ENCODE measurements around the gene FBXW12. TPM values are rescaled to one million over a fixed set of nuclear protein-coding genes. Genes with fewer than 3 reads are reported as not detected.
A peak's percentile ranks its signal among the peaks of the same experiment; 100 is the strongest.

FBXW12 gene
- total RNA-seq, 1 donor from 2014 or later: 0.38 TPM

DNA sequence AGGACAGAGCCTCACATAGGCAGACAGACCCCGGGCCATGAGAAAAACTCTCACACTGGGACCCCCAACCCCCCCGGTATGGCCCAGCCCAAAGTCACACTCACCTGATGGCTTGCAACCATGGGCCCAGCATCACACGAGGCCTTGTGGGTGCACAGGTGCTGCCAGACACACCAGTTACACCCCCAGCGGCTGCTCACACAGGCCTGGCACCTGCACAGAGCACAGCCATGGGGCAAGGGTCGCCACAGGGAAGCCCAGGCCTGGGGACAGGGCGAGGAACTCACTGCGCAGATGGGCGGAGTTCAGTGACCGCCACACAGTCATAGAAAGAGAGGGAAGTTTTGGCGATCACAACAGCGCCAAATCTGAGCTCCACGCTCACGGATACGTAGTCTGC, 48.5 kb downstream of the FBXW12 start:
- no peak overlapping the region for H3K4me3 Mint-ChIP-seq (ENCODE audit: low read depth)
- no peak for TF ChIP-seq CTCF (IDR thresholded peaks at IDR 0.05; ENCODE audit: unreplicated experiment)
- peak overlapping the region; percentile 84 for H3K27ac Mint-ChIP-seq
- peaks cover 10% of the 10 kb centered on the region for H3K36me3 Mint-ChIP-seq (ENCODE audit: insufficient read depth)
- H3K4me1 Mint-ChIP-seq (ENCODE audit: low read depth): peaks cover 12% of the 10 kb centered on the region
- DNase-seq (ENCODE audit: low spot score, unreplicated experiment): no peak
- H3K9me3 Mint-ChIP-seq (ENCODE audit: low read depth): no peaks in the 10 kb centered on the region
- H3K27me3 Mint-ChIP-seq: no peaks in the 10 kb centered on the region

DNA sequence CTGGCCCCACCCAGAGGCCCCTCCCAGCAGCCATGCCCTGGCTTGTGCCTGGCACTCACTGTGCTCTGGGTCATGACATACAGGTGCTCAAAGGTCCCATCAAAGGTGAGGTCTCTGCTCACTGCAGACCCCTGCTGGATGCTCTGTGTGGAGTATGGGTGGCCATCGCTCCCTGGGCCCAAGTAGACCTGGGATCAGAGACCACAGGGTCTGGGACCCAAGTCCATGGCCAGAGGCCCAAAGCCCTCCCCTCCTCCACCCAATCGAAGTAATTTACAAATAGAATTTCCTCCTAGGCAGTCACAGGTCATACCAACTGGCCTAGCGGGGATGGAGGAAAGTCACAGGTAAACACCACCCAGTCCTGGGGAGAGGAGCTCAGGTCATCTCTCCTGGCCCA, 50.3 kb downstream of the FBXW12 start:
- Mint-ChIP-seq H3K4me3 (ENCODE audit: low read depth) (no peak overlapping the region), H3K27ac (no peak overlapping the region), H3K9me3 (ENCODE audit: low read depth) (no peaks in the 10 kb centered on the region), H3K36me3 (ENCODE audit: insufficient read depth) (peaks cover 8% of the 10 kb centered on the region), H3K4me1 (ENCODE audit: low read depth) (peaks cover 26% of the 10 kb centered on the region), H3K27me3 (no peaks in the 10 kb centered on the region)
- peak; percentile 13 for TF ChIP-seq CTCF (IDR thresholded peaks at IDR 0.05; ENCODE audit: unreplicated experiment)
- DNase-seq (ENCODE audit: low spot score, unreplicated experiment): no peak

GRCh38 chr3:48422681-48423080, 50.7 kb downstream of the FBXW12 start:
- Mint-ChIP-seq H3K4me1 (ENCODE audit: low read depth) (peaks cover 30% of the 10 kb centered on the region), H3K9me3 (ENCODE audit: low read depth) (no peaks in the 10 kb centered on the region), H3K27ac (peak overlapping the region; percentile 33), H3K4me3 (ENCODE audit: low read depth) (no peak overlapping the region), H3K27me3 (no peaks in the 10 kb centered on the region), H3K36me3 (ENCODE audit: insufficient read depth) (peaks cover 10% of the 10 kb centered on the region)
- DNase-seq (ENCODE audit: low spot score, unreplicated experiment): no peak
- TF ChIP-seq CTCF (IDR thresholded peaks at IDR 0.05; ENCODE audit: unreplicated experiment): no peak

- Mint-ChIP-seq H3K36me3 (ENCODE audit: insufficient read depth) (peaks cover 10% of the 10 kb centered on the region), H3K27me3 (no peaks in the 10 kb centered on the region), H3K27ac (peak overlapping the region; percentile 33), H3K4me1 (ENCODE audit: low read depth) (peaks cover 37% of the 10 kb centered on the region), H3K4me3 (ENCODE audit: low read depth) (no peak overlapping the region), H3K9me3 (ENCODE audit: low read depth) (no peaks in the 10 kb centered on the region)
- TF ChIP-seq CTCF (IDR thresholded peaks at IDR 0.05; ENCODE audit: unreplicated experiment): no peak
- no peak for DNase-seq (ENCODE audit: low spot score, unreplicated experiment)
Measured at GRCh38 chr3:48423241-48423882, 51.3 kb downstream of the FBXW12 start.

GRCh38 chr3:48423883-48424695, 52.1 kb downstream of the FBXW12 start:
- Mint-ChIP-seq H3K4me1 (ENCODE audit: low read depth) (peaks cover 39% of the 10 kb centered on the region), H3K9me3 (ENCODE audit: low read depth) (no peaks in the 10 kb centered on the region), H3K36me3 (ENCODE audit: insufficient read depth) (peaks cover 10% of the 10 kb centered on the region), H3K27me3 (no peaks in the 10 kb centered on the region), H3K4me3 (ENCODE audit: low read depth) (no peak overlapping the region), H3K27ac (peak overlapping the region; percentile 82)
- TF ChIP-seq CTCF (IDR thresholded peaks at IDR 0.05; ENCODE audit: unreplicated experiment): no peak
- DNase-seq (ENCODE audit: low spot score, unreplicated experiment): no peak

Measured in progenitor cell of endocrine pancreas (in vitro differentiated cells).